COLO829 (cell line): Measurements from ENCODE around the gene NACA2.
A peak's percentile ranks its signal among the peaks of the same experiment; 100 is the strongest.
"Not testable (repeated sequence)": the region's sequence is repeated elsewhere in the genome, so short reads cannot be mapped to it uniquely, and the experiment has no call there.

ENCODE experiments used
- DNase-seq: peaks from one replicate; pipeline ENCODE4 v3.0.0; 2012; ENCODE audit warnings: low spot score

The NACA2 gene

DNA sequence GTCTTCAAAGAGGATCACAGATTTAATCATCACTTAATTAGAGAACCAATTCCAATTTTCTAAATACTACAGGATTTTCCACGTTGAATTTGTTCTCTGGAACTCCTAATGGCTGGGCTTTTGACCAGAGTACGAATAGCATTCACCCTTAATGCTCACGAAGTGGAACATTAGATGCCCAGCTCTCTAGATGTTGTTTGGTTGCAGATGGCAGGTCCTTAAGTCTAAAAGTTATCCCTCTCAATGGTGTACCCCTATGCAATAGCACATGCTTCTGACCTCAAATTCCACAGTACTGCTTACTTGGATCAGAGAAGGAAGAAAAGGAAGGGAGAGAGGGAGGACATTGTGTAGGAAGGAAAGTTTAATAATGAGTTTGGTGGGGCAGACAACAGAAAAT, 8.6 kb upstream of the NACA2 start:
- no peak for DNase-seq

DNA sequence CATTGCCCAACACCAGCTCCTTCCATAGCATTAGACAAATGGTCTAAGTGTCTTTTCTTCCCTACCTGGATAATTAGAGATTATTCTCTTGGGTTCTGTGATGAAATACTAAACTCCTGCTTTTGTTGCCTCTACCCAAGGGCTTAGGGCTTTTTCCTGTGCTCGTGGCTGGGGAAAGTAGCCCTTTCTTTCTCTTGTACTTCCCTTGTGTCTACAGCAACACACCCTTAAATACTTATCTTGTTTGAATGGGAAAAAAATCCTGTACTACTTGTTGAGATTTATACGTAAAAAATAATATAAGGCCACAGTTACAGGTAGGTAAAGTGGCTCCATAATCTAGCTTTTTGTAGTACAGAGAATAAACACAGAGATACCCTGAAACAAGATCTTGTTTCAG, 7.0 kb upstream of the NACA2 start:
- no peak for DNase-seq

DNA sequence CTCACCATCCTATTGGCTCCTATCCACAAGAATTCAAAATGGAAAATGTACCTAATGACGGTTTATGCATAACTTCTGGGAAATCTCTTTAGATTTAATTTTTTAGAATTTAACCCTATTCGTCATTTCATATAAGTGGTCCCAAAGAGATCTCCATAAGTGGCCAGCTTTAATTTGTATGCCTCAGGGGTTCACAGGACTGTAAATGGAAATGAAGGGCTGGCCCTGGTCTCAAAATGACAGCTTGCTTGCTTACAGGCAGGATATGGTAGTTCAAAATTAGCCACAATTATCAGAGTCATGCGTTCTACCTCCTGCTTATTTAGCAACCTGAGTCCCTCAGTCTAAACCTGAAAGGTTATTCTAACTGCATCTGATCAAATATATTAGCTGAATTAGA, 6.6 kb upstream of the NACA2 start:
- DNase-seq: no peak

DNA sequence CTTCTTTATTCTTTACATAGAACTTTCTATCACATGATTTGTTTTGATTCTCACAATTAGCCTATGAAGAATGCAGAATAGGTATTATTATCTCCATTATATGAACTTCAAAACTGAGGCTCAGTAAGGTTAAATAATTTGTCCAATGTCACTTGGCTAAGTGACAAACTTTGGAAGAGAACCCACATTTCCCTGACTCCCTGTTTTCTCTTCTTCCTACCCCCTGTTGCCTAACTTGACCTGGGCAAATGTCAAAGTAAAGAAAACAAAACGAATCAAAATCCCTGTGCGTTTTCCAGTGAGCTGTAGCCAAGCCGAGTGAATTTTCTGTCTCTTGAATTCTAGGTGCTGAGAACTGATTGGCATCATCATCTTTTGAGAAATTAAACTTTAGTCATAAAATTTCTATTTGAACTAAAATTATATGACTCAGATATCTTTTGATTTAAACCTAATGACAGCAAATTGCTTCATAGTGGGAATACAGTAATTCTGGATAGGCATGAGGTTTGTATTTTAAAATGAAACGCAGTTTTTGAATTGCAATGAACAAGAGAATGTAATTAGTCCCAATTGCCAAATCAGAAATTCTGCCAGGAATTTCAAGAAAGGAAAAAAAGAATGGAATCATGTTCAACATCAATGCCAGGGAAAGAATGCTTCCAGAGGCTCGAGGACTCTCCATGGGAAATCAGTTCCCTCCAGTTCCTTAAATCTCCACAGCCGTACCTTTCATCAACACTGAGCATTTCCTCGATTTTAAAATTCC, 4.6 kb upstream of the NACA2 start:
- no peak for DNase-seq

DNA sequence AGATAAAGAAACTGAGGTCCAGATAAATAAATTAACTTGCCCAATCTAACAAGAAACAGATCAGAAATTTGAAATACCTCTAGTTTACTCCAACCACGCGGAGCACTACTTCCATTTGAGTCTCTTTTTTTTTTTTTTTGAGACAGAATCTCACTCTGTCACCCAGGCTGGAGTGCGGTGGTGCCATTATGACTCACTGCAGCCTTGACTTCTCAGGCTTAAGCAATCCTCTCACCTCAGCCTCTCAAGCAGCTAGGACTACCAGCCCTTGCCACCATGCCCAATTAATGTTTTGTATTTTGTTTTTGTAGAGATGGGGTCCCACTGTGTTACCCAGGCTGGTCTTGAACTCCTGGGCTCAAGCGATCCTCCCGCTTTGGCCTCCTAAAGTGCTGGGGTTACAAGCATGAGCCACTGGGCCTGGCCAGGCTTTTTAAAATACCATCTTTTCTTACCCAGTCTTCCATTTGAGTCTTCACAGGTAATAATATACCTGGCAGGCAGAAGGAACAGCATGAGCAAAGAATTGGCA, 3.3 kb upstream of the NACA2 start:
- DNase-seq: no peak

DNA sequence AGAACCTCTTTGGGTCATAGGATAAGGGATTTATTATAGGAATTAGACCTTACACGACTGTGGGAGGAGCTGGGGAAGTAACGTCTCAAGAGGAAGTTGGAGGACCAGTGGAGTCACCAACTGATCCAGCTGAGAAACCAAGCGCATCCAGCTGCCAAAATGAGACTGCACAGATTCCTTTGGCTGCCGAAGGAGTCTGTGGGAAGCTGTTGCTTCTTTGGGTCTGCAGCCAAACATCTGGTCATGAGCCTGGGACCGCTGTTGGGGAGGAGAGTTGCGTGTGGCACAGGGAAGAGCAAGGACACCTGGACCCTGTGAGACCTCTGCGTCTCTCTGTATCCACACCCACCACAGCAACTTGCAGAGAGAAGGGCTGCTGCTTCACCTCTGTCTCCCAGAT, 2.4 kb upstream of the NACA2 start:
- DNase-seq: no peak

DNA sequence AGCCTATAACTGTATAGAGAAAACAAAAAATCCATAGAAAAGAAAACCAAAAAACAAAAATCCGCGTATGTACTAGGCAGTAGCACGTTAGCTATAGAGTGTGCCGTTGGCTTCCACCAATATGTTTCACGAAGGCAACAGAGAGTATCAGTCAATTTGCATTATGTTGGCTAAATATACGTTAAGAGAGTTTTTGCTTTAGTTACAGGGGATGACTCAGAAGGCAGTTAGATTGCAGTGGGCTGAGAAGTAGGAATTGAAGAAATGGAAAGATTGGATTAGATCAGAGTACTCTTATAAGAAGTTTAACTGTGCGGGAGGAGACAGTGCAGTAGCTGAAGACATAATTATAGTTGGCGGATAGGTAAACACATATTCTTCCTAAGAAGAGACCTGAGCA, 911 bp upstream of the NACA2 start:
- no peak for DNase-seq

DNA sequence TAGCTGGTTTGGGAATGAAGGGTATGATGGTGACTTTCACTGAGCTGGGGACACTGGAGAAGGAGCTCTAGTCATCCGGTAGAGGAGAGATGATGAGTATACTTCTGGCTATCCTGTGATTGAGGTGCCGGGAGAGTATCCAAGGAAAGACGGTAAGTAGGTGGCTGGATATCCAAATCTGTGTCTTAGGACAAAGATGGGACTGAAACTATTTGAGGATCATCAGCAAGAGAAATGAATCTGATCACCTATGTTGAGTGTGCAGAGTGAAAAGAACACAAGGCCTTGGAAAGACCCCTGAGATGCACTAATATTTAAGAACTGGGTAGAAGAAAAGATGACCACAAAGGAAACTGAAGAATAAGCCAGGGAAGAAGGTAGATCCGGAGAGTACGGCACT, 1.0 kb downstream of the NACA2 start:
- DNase-seq: no peak

DNA sequence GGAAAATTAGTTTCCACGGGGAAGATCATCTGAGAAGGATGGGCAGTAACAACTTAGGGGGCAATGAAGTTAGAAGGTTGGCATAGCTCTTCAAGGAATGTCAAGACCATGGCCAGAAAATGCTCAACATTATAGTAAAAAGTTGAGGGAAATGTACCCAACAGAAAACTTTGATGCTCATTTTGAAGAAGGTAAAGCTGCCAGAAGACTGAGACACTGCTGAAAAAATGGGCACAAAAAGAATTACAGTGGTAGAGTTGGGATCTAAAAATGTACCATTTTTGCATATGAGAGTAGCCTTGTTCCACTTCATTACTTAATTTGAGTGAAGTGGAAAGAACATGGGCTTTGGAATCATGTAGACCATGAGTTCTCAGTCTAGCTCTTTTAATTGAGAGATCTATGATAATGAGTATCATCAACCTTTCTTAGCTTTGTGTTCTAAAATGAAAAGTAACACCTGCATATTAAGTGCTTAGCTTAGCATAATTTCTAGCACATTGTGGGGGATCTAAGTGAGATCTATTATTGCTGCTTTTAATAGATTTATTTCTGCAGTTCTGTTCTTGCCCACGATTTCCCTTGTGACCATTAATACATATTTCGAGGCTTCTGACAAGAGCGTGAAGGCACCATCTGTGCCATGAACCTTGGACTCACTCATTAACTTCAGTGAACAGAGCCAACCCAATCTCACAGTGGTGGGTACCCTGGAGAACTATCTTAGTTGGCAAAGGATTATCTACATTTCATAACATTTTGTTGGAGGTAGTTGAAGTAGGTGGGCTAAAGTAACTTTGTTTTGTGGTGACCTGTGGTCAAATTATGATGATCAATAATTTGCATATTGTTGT, 3.0 kb downstream of the NACA2 start:
- DNase-seq: no peak

DNA sequence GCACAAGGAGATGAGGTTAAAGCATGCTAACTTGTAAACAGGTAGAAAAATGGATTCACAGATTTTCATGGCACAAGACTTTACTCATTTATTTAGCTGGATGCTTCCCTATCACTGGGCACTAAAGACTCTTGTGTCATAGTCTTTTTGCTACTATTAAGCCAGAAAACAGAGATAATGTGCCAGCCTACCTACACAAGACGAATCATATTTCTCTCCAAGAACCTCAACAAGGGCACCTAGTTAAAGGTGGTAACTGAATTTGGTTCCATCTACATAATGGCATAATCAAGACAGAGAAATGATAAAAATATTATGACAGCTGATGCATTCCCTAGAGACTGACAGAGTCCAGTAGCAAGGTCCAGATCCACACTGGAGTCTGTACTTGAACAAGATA, 3.8 kb downstream of the NACA2 start:
- no peak for DNase-seq

DNA sequence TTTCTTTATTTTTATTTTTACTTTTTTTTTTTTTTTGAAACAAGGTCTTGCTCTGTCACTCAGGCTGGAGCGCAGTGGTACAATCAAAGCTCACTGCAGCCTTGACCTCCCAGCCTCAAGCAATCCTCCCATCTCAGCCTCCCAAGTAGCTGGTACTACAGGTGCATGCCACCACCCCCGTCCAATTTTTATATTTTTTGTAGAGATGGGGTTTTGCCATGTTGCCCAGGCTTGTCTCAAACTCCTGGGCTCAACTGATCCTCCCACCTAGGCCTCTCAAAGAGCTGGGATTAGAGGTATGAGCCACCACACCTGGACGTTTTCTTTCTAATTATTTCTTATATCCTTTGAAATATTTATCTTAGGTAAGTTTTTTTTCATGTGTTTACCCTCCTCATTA, 4.4 kb downstream of the NACA2 start:
- not testable (repeated sequence) for DNase-seq

DNA sequence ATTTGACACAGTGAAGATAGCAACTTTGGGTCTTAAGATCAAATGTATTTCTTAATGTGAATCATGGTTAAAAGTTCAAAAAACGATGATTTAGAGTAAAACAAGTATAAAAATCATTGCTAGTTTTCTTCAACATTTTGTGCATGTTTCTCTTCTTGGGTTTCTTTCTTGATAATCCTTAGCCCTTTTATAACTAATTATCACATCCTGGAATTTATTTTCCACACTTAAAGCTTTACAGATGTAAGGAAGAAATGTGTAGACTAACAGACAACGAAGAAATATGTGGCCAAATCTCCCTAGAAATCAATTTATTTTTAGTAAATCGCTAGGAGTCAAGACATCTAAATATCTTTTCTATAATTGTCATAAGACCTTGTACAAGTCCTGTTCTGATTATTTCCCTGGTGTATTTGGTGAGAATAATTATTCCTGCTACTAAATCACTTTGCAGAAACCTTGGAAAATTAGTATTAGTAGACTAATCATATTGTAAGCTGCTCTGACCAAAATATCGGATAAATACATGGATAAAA, 4.9 kb downstream of the NACA2 start:
- no peak for DNase-seq

DNA sequence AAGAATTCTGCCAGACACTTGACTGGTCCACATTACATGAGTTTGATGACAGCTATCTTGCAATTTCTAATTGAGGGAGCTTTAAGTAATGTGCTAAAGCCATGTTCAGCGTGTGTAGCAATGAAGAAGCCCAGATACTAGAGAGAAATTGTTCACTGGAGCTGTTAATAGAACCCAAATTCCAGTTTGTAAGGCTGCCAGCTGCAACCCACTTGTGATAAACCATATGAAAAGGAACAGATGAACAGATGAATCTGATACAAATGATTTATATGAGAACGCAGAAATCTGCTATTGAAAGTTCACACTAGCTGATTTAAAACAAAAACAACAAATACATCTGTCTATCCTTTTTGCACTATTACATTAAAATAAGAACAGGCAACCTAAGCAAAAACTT, 6.2 kb downstream of the NACA2 start:
- no peak for DNase-seq

DNA sequence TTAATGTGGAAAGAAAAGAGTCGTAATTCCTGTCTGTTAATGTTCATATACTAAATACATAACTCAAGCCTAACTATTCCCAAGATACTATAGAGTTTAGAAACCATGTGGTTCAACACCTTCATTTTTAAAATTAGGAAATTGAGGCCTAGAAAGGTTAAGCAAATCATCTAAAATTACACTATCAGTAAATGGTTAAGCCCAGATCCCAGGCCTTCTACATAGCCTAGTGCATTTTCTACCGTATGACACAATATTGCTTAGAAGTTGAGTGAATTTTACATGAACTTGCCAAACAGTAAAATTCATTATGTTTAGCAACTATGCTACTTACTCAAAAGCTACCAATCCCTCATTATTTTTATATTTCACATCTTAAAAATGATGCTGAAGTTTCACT, 6.8 kb downstream of the NACA2 start:
- no peak for DNase-seq

DNA sequence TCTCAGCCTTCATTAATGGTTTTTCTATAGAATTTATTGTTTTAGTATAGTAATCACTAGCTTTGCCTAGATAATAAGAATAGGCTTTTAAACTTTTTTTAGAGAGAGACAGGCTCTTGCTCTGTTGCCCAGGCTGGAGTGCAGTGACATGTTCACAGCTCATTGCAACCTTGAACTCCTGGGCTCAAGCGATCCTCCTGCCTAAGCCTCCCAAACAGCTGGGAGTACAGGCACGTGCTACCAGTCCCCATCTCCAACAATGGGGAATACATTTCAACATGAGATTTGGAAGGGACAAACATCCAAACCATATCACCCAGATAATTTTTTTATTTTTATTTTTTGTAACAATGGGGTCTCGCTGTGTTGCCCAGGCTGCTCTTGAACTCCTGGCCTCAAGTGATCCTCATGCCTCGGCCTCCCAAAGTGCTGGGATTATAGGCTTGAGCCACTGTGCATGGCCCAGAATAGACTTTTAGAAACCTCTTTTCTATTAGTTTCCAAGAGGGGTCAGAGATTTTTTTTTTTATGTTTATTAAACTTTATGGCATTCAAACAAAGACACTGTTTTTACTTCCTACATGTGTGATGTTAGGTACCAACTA, 7.3 kb downstream of the NACA2 start:
- no peak for DNase-seq

DNA sequence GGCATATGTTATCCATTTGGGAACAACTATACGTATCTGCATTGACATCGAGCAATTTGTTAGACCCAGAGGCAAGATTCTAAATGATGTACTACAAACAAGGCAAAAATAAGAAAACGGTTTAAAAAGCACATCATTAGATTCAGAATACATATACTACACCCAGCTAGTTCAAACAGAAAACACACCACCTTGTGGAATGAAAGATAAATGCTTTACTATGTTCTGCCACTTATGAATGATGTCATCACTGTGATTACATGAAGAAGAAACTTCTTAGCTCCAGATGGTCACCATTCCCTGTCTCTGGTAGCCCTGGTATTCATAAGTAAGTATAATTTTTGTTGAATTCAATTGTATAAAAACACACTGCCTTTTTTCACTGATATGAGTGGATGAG, 7.8 kb downstream of the NACA2 start:
- peak; percentile 66 for DNase-seq

DNA sequence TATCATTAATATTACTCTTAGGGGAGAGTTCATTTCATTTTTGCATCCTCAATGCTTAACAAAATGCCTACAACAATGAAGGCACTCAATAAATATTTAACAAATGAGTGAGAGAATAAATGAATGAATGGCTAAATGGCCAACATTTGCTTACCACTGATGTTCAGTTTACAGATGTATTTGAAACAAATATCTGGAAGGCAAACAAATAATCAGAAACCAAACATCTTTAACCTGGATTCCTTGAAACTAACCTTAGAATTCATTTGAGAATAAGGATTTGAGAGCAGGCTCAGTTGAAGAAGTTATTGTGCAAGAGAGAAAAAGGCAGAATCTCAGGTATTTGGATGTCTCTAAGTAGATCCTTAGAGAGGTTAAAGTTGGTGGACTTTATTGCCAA, 8.4 kb downstream of the NACA2 start:
- no peak for DNase-seq

DNA sequence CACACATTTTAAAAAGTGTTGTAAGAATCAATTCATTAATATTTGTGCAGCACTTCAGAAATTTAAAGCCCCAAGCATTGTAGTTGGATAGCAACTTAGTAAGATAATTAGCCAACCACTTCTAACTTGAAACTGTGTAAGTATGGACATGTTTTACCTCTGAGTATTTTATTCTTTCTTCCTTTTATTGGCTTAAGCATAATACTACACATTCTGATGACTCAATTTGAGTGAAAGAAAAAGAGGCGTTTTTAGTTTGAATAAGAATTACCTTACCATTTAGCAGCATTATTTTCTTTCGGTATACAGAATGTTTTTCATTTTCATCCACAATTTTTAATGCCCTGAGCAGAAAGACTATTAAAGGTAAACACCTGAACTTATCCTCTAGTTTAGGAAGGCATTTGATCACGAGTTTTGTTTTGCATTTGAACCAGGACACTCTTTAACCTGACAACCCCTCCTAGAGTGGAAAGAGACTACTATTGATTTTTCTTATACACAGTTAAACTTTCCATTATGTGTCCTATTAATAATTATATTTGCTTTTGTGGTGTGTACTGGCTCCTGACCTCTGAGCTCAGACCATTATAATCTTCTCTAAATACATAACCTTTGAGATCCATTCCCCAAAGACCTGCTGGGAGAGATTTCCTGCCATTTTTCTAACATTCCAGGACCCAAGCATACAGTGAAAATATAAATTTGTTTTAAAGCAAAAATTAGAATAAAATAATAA, 9.2 kb downstream of the NACA2 start:
- DNase-seq: no peak

DNA sequence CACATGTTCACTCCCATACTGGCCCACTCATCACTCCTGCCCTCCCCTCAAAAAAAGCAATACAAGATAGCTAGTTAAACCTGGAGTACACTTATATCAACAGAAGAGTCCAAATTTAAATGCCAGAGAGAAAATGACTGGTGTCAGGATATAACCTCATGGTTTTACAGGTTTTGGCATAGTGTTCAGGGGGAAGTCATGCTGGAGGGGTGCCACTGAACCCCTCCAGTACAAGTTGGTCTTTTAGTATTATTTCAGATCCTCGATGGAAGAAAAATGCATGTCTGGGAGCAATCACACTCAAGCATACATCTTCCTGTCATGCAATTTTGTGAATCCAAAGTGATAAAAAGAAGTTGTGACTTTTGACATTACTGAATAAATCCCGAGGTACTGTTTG, 10.5 kb downstream of the NACA2 start:
- DNase-seq: no peak

DNA sequence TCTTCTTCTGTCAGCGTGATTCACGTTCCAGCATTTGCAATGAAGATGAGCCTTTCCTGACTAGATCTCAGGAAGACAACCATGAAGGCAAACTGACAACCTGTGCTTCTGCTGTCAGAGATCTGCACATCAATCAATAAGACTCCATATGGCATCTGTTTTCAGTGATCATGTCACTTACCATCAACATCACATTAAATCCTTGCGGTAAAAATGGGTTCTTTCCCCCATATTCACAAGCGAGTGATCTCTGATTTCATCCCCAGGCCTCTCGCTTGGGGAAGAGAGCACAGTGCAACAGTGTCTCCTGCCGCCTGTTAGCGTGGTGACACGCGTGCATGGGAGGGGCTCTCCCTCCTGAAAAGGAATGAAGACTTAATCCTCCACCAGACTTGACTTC, 11.1 kb downstream of the NACA2 start:
- DNase-seq: no peak

DNA sequence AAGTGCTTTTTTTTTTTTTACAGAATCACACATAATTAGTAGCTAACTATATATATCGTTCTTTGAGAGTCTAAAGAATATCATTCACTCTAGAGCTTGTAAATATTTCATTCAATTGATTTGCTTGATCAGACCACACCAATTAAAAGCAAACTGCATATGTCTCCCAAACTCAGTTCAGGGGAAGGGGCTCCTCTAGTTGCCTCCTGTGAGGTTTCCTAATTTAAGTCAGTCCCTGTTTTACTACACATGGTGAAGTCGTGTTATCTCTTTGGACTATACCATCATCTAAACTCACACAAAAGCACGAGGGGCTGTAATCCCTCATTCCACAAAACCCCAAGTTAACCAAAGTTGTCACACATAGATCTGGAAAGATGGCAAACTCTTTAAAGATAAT, 11.7 kb downstream of the NACA2 start:
- no peak for DNase-seq

DNA sequence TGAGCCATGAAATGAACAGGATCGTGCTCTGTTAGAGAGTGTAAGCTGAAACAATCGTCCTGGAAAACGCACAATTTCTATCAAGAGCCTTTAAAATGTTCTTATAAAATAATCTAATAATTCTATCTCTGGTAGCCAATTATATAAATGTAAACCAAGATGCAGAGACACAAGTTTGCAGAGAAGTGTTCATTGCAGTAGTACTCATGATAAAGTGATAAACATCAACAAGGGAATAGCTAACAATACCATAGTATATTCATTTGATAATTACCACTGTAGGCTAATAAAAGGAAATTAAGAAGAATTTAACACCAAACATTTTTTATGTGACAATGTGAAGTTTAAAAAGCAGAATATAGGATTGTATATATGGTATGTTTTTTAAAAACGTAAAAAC, 12.4 kb downstream of the NACA2 start:
- DNase-seq: no peak
